Measurements from ENCODE around the gene PDGFC.

PDGFC gene

GRCh38 chr4:156738766-156739165, 232.8 kb downstream of the PDGFC start:
- TF ChIP-seq CTCF (IDR thresholded peaks at IDR 0.05; ENCODE audit: extremely low read depth, insufficient read depth, missing control alignments) = no peak
- no peak for DNase-seq (ENCODE audit: low spot score)
- in situ Hi-C loops (cut with MboI; ENCODE audit: low pct_unique_long_range_greater_than_20kb, low sequenced_read_pairs, unreplicated experiment) = no loop called here

- TF ChIP-seq CTCF (IDR thresholded peaks at IDR 0.05; ENCODE audit: extremely low read depth, insufficient read depth, missing control alignments) = no peak
- no peak for DNase-seq (ENCODE audit: low spot score)
- in situ Hi-C loops (cut with MboI; ENCODE audit: low pct_unique_long_range_greater_than_20kb, low sequenced_read_pairs, unreplicated experiment) = no loop called here
Observed at GRCh38 chr4:156734965-156735895, 236.4 kb downstream of the PDGFC start.

- no peak for DNase-seq (ENCODE audit: low spot score)
- no peak for TF ChIP-seq CTCF (IDR thresholded peaks at IDR 0.05; ENCODE audit: extremely low read depth, insufficient read depth, missing control alignments)
- in situ Hi-C loops (cut with MboI; ENCODE audit: low pct_unique_long_range_greater_than_20kb, low sequenced_read_pairs, unreplicated experiment) = no loop called here
Observed at GRCh38 chr4:156733582-156733981, 238.0 kb downstream of the PDGFC start.

- DNase-seq (ENCODE audit: low spot score) = no peak
- in situ Hi-C loops (cut with MboI; ENCODE audit: low pct_unique_long_range_greater_than_20kb, low sequenced_read_pairs, unreplicated experiment) = no loop called here
- TF ChIP-seq CTCF (IDR thresholded peaks at IDR 0.05; ENCODE audit: extremely low read depth, insufficient read depth, missing control alignments) = no peak
Observed at GRCh38 chr4:156732634-156733033, 239.0 kb downstream of the PDGFC start.

- in situ Hi-C loops (cut with MboI; ENCODE audit: low pct_unique_long_range_greater_than_20kb, low sequenced_read_pairs, unreplicated experiment) = no loop called here
- no peak for TF ChIP-seq CTCF (IDR thresholded peaks at IDR 0.05; ENCODE audit: extremely low read depth, insufficient read depth, missing control alignments)
- no peak for DNase-seq (ENCODE audit: low spot score)
Observed at GRCh38 chr4:156729416-156729815, 242.2 kb downstream of the PDGFC start.

GRCh38 chr4:156725257-156725656, 246.3 kb downstream of the PDGFC start:
- TF ChIP-seq CTCF (IDR thresholded peaks at IDR 0.05; ENCODE audit: extremely low read depth, insufficient read depth, missing control alignments) = no peak
- no peak for DNase-seq (ENCODE audit: low spot score)
- in situ Hi-C loops (cut with MboI; ENCODE audit: low pct_unique_long_range_greater_than_20kb, low sequenced_read_pairs, unreplicated experiment) = no loop called here
